Fibroblast of villous mesenchyme (primary cell): ENCODE measurements around the gene ATP6V1A. TPM values are rescaled to one million over a fixed set of nuclear protein-coding genes. Genes with fewer than 3 reads are reported as not detected.

Experiments
- DNase-seq: peaks from one replicate; pipeline ENCODE4 v3.0.0-alpha.2; 2010; ENCODE audit warnings: low read depth
- H3K4me3 ChIP-seq: 2 replicates; pipeline ENCODE4 v1.5.1; 2011; ENCODE audit warnings: low read depth, mild to moderate bottlenecking, low read length
- total RNA-seq: library from RNA; depleted of rRNA; stranded (reverse); fragments of >200 nt; gene quantifications from 2 replicates; pipeline ENCODE4 v1.2.3, GENCODE V29; 2012
- TF ChIP-seq, protein P1 (sequence below): IDR thresholded peaks from 2 replicates; pipeline ENCODE4 v1.5.1; 2012; ENCODE audit warnings: low read depth, mild to moderate bottlenecking, low read length; ENCODE audit not compliant: insufficient read depth

The ATP6V1A gene
- total RNA-seq, 1 donor: 117 TPM

DNA sequence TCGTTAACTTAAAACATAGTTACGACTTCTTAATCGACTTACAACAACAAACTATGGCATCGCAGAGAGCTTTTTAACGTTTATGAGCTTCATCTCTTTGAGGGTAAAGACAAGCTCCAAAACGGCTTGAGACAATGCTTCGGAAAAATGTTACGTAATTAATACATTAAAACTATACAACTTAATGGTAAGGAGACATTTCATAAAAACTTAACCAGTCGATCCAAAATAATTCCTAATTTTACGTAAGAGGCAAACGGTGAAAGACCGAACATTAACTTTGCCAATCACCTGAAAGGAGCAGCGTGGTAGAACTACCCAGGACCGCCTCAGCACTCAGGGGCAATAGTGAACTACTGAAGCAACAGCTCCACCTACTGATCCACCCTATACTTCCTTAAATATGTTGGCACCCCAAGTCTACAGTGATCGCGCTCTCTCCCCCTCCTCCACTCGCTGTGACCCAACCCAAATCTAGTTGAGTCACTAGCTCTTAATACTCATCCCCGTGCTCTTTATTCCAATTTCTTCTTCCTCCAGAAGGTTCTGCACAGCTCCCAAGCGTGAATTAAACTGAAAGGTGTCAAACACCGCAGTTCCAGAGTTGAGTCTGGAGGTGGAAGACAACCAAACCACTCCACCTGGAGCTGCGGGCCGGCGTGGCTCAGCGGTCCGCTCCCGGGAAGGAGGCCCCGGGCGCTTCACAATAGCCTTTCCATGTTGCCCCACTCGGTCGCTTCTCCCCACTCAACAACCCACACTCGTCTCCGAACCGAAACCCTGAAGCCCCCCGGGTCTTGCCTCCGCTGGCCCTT lies 1.7 kb upstream of the ATP6V1A start:
- DNase-seq: peak; percentile 90
- peak overlapping the region; percentile 100 for H3K4me3 ChIP-seq
- TF ChIP-seq, protein P1, sequence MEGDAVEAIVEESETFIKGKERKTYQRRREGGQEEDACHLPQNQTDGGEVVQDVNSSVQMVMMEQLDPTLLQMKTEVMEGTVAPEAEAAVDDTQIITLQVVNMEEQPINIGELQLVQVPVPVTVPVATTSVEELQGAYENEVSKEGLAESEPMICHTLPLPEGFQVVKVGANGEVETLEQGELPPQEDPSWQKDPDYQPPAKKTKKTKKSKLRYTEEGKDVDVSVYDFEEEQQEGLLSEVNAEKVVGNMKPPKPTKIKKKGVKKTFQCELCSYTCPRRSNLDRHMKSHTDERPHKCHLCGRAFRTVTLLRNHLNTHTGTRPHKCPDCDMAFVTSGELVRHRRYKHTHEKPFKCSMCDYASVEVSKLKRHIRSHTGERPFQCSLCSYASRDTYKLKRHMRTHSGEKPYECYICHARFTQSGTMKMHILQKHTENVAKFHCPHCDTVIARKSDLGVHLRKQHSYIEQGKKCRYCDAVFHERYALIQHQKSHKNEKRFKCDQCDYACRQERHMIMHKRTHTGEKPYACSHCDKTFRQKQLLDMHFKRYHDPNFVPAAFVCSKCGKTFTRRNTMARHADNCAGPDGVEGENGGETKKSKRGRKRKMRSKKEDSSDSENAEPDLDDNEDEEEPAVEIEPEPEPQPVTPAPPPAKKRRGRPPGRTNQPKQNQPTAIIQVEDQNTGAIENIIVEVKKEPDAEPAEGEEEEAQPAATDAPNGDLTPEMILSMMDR: peak; percentile 67

DNA sequence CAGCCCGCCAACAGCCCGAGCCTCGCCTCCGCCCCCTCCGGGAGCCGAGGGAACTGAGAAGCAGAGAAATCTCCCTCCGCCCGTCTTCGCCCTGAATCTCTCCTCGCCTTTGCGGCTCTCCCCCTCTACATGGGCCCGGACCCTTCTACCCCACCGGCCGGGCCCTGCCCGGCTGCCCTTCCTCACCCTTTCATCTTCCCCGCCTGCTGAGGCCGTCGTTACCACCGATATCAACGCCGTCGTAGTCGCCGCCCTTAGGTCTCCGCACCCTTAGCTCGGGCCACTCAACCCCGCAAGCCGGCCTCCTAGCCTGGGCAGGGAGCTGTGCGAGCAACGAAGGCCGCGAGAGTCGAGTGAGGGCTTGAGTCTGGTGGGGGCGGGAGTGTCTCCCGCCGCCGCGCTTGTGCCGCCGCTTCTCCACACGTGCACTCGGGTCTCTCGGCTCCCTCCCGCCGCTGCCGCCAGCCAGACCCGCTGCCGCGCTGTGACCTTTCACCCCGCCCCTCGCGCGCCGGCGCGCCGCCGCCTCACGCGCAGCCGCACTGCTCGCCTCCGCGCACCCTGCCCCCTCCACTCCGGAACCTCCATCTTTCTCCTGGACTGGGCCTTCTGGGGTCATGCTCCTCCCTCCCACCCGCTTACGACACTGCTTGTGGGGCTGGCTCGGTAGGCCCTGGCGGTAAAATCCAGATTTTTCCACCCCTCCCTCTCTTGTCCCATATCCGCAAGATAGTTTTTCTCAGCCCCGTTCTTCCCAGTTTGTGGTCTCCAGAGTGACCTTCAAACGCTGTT lies 883 bp upstream of the ATP6V1A start, which contains the start of gene NAA50:
NAA50 (minus strand) TSS at position 494 of the 792 bp plus-strand sequence; CDS start at position 194, 300 bp downstream.
- TF ChIP-seq, protein P1: peak; percentile 52
- peak; percentile 97 for DNase-seq
- peak within 1 kb of the TSS; percentile 100 for H3K4me3 ChIP-seq

DNA sequence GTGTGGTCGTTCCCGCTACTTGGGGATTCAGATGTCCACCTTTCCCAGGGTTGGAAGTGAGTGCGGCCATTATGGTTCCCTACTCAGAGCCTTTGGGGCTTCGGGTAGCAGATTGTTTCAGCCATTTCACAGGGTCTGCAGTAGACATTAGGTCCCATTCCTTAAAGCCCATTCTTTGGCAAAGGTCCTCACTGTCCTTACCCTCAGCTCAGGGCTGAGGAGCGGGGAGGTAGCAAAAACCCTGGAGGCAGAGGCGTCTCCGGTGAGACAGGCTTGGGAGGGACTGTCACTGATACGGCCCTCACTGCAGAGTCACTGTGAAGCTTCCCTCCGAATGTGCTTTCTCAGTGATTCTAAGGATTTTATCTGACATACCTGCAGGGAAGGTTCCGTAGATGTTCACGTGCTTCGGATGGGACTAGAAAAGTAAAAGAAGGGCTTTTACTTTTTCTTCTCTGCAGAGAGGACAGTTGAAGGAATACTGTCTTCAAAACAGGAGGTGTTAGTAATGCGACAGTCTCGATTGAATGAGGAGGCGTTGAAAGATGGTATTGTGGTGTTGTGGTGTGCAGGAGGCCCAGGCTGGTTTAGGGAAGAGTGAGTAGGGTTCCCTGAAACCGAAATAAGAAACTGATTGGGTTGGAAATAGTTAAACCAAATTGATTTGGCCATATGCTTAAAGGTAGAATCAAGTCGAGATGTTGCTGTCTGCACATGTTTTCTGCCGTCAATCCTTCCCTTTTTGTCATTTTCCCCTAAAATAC lies 630 bp downstream of the ATP6V1A start:
- TF ChIP-seq, protein P1: no peak
- peak; percentile 25 for DNase-seq
- H3K4me3 ChIP-seq: peak overlapping the region; percentile 100

DNA sequence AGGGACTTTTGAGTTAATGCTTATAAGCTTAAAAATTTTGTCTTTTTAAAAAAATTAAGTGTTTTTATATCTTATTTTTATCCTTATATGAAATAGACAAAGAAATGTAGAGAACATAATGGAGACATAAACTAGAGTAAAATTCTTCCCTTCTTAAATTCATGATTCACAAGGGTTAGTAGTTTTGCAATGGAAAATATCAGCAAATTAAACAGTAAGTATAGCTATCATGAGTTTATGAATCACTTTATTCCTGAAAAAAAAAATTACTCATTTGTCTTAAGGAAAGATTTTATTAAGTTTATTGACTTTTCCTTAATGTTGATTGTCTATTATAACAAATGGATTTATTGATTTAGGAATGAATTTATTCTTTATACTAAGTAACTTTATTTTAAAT lies 4.3 kb downstream of the ATP6V1A start:
- H3K4me3 ChIP-seq: no peak overlapping the region
- TF ChIP-seq, protein P1: no peak
- no peak for DNase-seq

GRCh38 chr3:113753376-113753985 lies 6.6 kb downstream of the ATP6V1A start:
- no peak for DNase-seq
- no peak overlapping the region for H3K4me3 ChIP-seq
- TF ChIP-seq, protein P1: no peak
